Spleen (tissue), 11 donors: ENCODE data around the gene CTNS. TPM values are rescaled to one million over a fixed set of nuclear protein-coding genes. Genes with fewer than 3 reads are reported as not detected.

Source experiments
- DNase-seq: peaks from one replicate; pipeline ENCODE4 v3.0.0-alpha.2; 2020
- H3K27ac ChIP-seq, 8 donors: fragments of 200-600 bp; sonication (generic) in 7 of 8; 1 replicate in 4 of 8; 2 replicates in 4 of 8; pipeline versions ENCODE4 v1.5.0 to v1.8.0; 2016 to 2021; ENCODE audit warnings: inconsistent platforms in 4 of 8, mild to moderate bottlenecking in 4 of 8, moderate library complexity in 1 of 8
- H3K27me3 ChIP-seq, 7 donors: fragments of 200-600 bp; sonication (generic) in 6 of 7; replicated peaks in 1 of 7; 1 replicate in 4 of 7; 2 replicates in 3 of 7; pipeline versions ENCODE4 v1.5.0 to v1.8.0; 2016 to 2021; ENCODE audit warnings: inconsistent platforms in 3 of 7, mild to moderate bottlenecking in 1 of 7
- H3K36me3 ChIP-seq, 6 donors: fragments of 200-600 bp; sonication (generic) in 5 of 6; 1 replicate in 4 of 6; 2 replicates in 2 of 6; pipeline versions ENCODE4 v1.5.0 to v1.8.0; 2016 to 2021; ENCODE audit warnings: inconsistent platforms in 2 of 6
- H3K4me1 ChIP-seq, 6 donors: fragments of 200-600 bp; sonication (generic) in 5 of 6; 1 replicate in 3 of 6; 2 replicates in 3 of 6; pipeline versions ENCODE4 v1.5.0 to v1.8.0; 2016 to 2021; ENCODE audit warnings: inconsistent platforms in 3 of 6
- H3K4me3 ChIP-seq, 8 donors: fragments of 200-600 bp; sonication (generic) in 7 of 8; 1 replicate in 4 of 8; 2 replicates in 4 of 8; pipeline versions ENCODE4 v1.5.0 to v1.8.0; 2016 to 2021; ENCODE audit warnings: inconsistent platforms in 4 of 8, mild to moderate bottlenecking in 4 of 8, moderate library complexity in 2 of 8
- H3K9me3 ChIP-seq, 8 donors: fragments of 200-600 bp; sonication (generic) in 7 of 8; 1 replicate in 4 of 8; 2 replicates in 4 of 8; pipeline versions ENCODE4 v1.5.0 to v1.8.0; 2016 to 2021; ENCODE audit warnings: inconsistent platforms in 4 of 8
- CTCF ChIP-seq, 11 experiments: fragments of 200-600 bp in 7 of 11; fragments of 450-650 bp in 4 of 11; sonication (generic) in 4 of 11; IDR thresholded peaks in 8 of 11; conservative IDR thresholded peaks in 3 of 11; 1 replicate in 7 of 11; 2 replicates in 4 of 11; pipeline versions ENCODE4 v1.4.0 to v1.8.0; 2016 to 2021; ENCODE audit warnings: antibody characterized with exemption in 11 of 11, inconsistent platforms in 4 of 11, mild to moderate bottlenecking in 1 of 11
- POLR2A ChIP-seq, 3 donors: fragments of 450-650 bp; IDR thresholded peaks; one replicate each; pipeline ENCODE4 v1.5.1; 2017; ENCODE audit warnings: antibody characterized with exemption in 3 of 3, mild to moderate bottlenecking in 1 of 3
- POLR2AphosphoS5 ChIP-seq, 3 donors: sonication (generic); formaldehyde crosslinking; IDR thresholded peaks; one replicate each; pipeline ENCODE4 v1.5.1; 2017; ENCODE audit warnings: antibody characterized with exemption in 3 of 3
- WGBS, 5 donors: extraction: QIAGEN DNeasy Blood & Tissue Kit in 3 of 5; methylation state at CpG; one replicate each; pipeline versions ENCODE4 v1.1.5 to v1.1.7; 2013 to 2018; 5-methylcytosine and 5-hydroxymethylcytosine counted together
- intact Hi-C: fragments of 100-400 bp; cut with DNase I; formaldehyde crosslinking; loops from one replicate; pipeline ENCODE4 v1.15.0; 2023; ENCODE audit warnings: low total_unique reads
- polyA plus RNA-seq, 3 donors: library from polyadenylated mRNA; stranded (reverse); fragments of 200-250 nt; gene quantifications; one replicate each; pipeline ENCODE4 v1.2.1, GENCODE V29; 2013
- total RNA-seq, 7 donors: library from RNA; depleted of rRNA in 3 of 7; stranded (reverse); fragments of >200 nt in 3 of 7; fragmentation: NEBNext Ultra II Directional in 4 of 7; extraction: Animal tissue kit (Norgen Biotek cat#: 25700) in 4 of 7; gene quantifications; one replicate each; pipeline versions ENCODE4 v1.1.0 to v1.2.1, GENCODE V29; 2016 to 2021
- donor health status: healthy with polysubstance abuse.
- donor health status: DM: no; HTN: no; CAD: no; lungs with moderate emphysema.
- donor health status: DM: no; HTN: no; CAD: no.
- donor health status: Bipolar disorder and iron deficiency.
- donor health status: healthy.
- donor health status: DM: no; HTN: no; CAD: no.
- donor health status: DM: yes; HTN: yes; CAD: no.

CTNS gene
- total and polyA plus RNA-seq, 10 donors = 5.7 to 42.5 (median 14.0) TPM

- peak overlapping the region; percentile 73 to 99 (median 88) for H3K4me3 ChIP-seq
- intact Hi-C loops = no loop called here
- no peaks in the 10 kb centered on the region for H3K27me3 ChIP-seq
- no peaks in the 10 kb centered on the region for H3K9me3 ChIP-seq
- peaks cover 0 to 38% (median 7%) of the 10 kb centered on the region in 6 donors for H3K36me3 ChIP-seq
- 0 to 1% (median 0%) methylated on average over 17 to 32 of the region's 32 CpGs for WGBS, 5 donors
- peak overlapping the region; percentile 61 to 95 (median 92) for H3K27ac ChIP-seq
- H3K4me1 ChIP-seq = peaks cover 15 to 57% (median 38%) of the 10 kb centered on the region in 6 donors
- DNase-seq = no peak
- TF ChIP-seq POLR2AphosphoS5 (IDR thresholded peaks at IDR 0.05) (no peak), CTCF (IDR thresholded peaks at IDR 0.05 in 8 of 11, conservative IDR thresholded peaks at IDR 0.05 in 3 of 11) (no peak), POLR2A (IDR thresholded peaks at IDR 0.05) (no peak)
Measured at GRCh38 chr17:3669085-3669347, 32.5 kb downstream of the CTNS start.

DNA sequence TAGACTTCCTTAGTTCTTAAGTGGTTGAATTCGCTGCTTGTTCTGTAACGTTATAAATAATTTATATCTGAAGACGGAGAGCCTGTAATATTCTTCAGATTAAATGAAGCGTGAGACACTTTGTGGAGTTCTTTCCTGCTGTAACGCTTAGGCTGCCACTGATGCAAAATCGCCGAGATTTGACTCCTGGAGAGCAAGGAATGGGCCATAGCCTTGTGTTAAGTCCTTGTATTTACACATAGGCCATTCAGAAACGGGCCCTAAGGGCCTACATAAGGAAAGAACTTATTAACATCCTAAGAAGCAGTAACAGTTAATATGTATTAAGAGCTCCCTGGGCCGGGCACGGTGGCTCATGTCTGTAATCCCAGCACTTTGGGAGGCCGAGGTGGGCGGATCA is 33.0 kb downstream of the CTNS start:
- H3K27me3 ChIP-seq = no peaks in the 10 kb centered on the region
- no peak for TF ChIP-seq POLR2AphosphoS5 (IDR thresholded peaks at IDR 0.05)
- TF ChIP-seq POLR2A (IDR thresholded peaks at IDR 0.05) = no peak
- no peak for TF ChIP-seq CTCF (IDR thresholded peaks at IDR 0.05 in 8 of 11, conservative IDR thresholded peaks at IDR 0.05 in 3 of 11)
- H3K4me1 ChIP-seq = peaks cover 15 to 57% (median 38%) of the 10 kb centered on the region in 6 donors
- WGBS, 5 donors = 51 to 63% (median 57%) methylated on average over 12 of the region's 12 CpGs
- DNase-seq = no peak
- peak overlapping the region; percentile 73 to 99 (median 88) for H3K4me3 ChIP-seq
- H3K36me3 ChIP-seq = peaks cover 0 to 32% (median 5%) of the 10 kb centered on the region in 6 donors
- peak overlapping the region in 5 of 8 donors; percentile 88 to 95 (median 92) for H3K27ac ChIP-seq
- intact Hi-C loops = no loop called here
- no peaks in the 10 kb centered on the region for H3K9me3 ChIP-seq

- Histone ChIP-seq H3K27me3 (no peaks in the 10 kb centered on the region), H3K9me3 (no peaks in the 10 kb centered on the region), H3K36me3 (peaks cover 0 to 46% (median 12%) of the 10 kb centered on the region in 6 donors), H3K27ac (no peak overlapping the region), H3K4me1 (peaks cover 7 to 40% (median 25%) of the 10 kb centered on the region in 6 donors), H3K4me3 (no peak overlapping the region)
- no peak for DNase-seq
- no peak for TF ChIP-seq POLR2A (IDR thresholded peaks at IDR 0.05)
- TF ChIP-seq CTCF (IDR thresholded peaks at IDR 0.05 in 8 of 11, conservative IDR thresholded peaks at IDR 0.05 in 3 of 11) = no peak
- no peak for TF ChIP-seq POLR2AphosphoS5 (IDR thresholded peaks at IDR 0.05)
- intact Hi-C loops = no loop called here
- WGBS, 5 donors = 89 to 95% (median 94%) methylated on average over 4 of the region's 4 CpGs
Measured at GRCh38 chr17:3672571-3672970, 36.0 kb downstream of the CTNS start.

DNA sequence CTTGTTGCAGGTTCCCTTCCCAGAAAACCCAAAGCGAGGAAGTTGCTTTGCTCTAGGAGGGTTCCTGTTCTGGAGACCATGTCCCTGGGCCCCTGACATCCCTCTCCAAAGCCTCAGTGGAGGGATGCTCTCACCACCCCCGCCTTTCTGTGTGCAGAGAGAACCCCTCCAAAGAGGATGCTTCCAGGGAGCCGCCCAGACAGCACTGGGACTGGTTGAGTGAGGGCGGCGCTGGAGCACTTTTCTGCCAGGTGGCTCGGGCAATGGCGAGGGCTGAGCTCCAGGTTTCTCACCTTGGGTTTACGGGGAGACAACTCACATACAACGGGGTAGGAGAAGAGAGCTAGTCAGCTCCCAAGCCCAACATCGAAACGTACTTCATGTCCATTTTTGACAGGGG is 39.3 kb downstream of the CTNS start:
- DNase-seq = no peak
- H3K36me3 ChIP-seq = peaks cover 0 to 62% (median 28%) of the 10 kb centered on the region in 6 donors
- no peaks in the 10 kb centered on the region for H3K27me3 ChIP-seq
- WGBS, 5 donors = 86 to 90% (median 89%) methylated on average over 11 of the region's 11 CpGs
- intact Hi-C loops = no loop called here
- no peaks in the 10 kb centered on the region for H3K9me3 ChIP-seq
- no peak for TF ChIP-seq CTCF (IDR thresholded peaks at IDR 0.05 in 8 of 11, conservative IDR thresholded peaks at IDR 0.05 in 3 of 11)
- TF ChIP-seq POLR2A (IDR thresholded peaks at IDR 0.05) = no peak
- peak; percentile 27 to 60 (median 30) for TF ChIP-seq POLR2AphosphoS5 (IDR thresholded peaks at IDR 0.05)
- H3K4me1 ChIP-seq = peaks cover 0 to 30% (median 5%) of the 10 kb centered on the region in 6 donors
- H3K27ac ChIP-seq = no peak overlapping the region
- H3K4me3 ChIP-seq = no peak overlapping the region
